HL-60 (cell line): ENCODE measurements around the gene UTP4.

Source experiments
- CTCF ChIP-seq: IDR thresholded peaks from one replicate; pipeline ENCODE4 v1.5.1; 2011; ENCODE audit warnings: low read length, control low read depth, inconsistent platforms; ENCODE audit not compliant: insufficient read depth
- REST ChIP-seq: IDR thresholded peaks from 2 replicates; pipeline ENCODE4 v1.6.1; 2012; ENCODE audit warnings: low read depth; ENCODE audit not compliant: insufficient replicate concordance

DNA sequence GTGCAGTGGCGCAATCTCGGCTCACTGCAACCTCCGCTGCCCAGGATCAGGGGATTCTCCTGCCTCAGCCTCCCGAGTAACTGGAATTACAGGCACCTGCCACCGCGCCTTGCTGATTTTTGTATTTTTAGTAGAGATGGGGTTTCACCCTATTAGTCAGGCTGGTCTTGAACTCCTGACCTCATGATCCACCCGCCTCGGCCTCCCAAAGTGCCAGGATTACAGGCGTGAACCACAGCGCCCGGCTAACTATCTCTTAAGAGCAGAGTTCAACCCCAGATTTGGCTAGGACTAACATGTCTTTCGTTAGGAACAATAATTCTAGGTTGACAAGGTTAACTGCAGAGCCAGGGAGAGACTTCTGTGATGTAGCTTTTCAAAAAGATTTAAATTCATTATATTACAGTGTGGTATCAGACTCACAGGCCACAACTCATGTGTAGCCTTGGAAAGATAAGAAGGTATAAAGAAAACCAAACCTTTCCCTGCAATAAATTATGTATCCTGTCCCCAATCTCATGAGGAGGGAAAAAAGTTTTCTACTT, 4.4 kb upstream of the UTP4 start:
- TF ChIP-seq CTCF (no peak), REST (no peak)
